Dermis blood vessel endothelial cell (primary cell): ENCODE measurements around the gene PCK1. TPM values are rescaled to one million over a fixed set of nuclear protein-coding genes. Genes with fewer than 3 reads are reported as not detected.
A peak's percentile ranks its signal among the peaks of the same experiment; 100 is the strongest.

Source experiments
- DNase-seq: peaks from one replicate; pipeline ENCODE4 v3.0.0; 2010
- total RNA-seq: library from RNA; depleted of rRNA; stranded (reverse); fragments of >200 nt; gene quantifications from 2 replicates; pipeline ENCODE4 v1.2.3, GENCODE V29; 2014

The PCK1 gene
- total RNA-seq, 1 donor from 2014 or later: not detected

DNA sequence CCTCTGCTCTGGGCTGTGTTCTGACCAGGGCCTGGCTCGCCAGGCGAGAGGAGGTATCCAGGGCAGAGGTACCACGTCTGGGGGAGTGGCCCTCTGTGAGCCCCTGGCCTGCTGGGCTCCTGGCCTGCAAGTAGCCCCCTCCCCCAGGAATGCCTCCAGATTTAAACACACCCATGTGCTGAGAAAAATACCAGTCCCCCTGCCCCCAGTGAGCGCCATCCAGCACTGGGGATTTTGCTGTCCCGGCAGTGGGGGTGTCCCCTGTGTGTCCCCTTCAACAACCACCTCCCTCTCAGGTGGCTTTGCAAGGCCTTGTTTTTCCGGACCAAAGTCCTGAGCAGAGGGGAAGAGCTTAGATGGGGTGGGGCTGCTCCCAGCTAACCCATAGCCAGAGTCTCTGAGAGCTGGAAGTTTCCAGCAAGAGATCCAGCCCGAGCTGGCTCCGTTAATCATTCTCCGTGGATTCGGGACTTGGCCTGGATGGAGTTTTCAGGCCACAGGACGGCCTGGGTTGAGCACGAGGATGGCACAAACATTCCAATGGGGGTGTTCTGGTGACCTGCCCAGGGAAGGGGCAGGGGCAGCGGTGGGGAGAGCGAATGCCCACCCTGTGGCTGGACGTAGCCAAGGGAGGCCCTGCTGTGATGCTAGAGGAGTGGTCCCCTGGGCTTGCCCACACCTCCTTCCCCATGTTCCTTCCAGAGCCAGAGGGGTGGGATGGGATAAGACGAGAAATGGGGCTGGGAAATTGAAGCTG lies 29.0 kb downstream of the PCK1 start:
- no peak for DNase-seq

DNA sequence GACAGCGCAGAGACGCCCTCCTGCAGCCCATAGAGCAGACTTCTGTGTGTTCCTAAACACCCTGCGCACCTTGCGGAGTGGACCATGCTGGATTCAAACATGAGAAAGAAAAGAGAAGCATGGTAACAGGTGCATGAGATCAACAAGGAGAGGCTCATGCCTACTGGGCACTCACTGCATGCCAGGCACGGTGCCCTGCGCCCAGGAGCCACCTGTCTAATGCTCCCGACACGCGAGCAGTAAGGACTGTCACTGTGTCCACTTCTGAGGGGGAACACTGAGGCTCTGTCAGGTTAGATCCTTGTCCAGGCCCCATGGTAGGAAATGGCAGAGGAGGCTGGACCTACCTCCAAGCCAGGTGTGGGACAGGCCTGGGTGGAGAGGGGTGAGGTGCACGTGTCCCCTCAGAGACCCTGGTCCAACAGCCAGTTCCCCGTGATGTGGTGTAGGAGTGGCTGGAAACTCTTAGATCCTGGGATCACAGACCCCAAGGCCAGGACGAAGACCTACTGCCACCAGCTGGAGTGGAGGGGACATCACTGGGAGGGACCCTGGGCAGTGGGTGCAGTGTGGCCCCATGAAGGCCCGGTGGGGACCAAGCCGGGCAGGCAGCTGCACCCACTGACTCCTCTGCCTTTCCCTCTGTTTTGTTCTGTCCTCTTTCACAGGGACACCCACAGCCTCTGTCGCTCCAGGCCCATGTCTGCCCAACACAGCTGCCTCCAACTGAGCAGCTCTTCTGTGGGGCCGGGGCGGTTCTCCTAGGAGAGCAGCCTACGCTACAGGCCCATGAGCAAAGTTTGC lies 29.8 kb downstream of the PCK1 start:
- DNase-seq: no peak

GRCh38 chr20:57591289-57592229 lies 30.6 kb downstream of the PCK1 start:
- DNase-seq: no peak

DNA sequence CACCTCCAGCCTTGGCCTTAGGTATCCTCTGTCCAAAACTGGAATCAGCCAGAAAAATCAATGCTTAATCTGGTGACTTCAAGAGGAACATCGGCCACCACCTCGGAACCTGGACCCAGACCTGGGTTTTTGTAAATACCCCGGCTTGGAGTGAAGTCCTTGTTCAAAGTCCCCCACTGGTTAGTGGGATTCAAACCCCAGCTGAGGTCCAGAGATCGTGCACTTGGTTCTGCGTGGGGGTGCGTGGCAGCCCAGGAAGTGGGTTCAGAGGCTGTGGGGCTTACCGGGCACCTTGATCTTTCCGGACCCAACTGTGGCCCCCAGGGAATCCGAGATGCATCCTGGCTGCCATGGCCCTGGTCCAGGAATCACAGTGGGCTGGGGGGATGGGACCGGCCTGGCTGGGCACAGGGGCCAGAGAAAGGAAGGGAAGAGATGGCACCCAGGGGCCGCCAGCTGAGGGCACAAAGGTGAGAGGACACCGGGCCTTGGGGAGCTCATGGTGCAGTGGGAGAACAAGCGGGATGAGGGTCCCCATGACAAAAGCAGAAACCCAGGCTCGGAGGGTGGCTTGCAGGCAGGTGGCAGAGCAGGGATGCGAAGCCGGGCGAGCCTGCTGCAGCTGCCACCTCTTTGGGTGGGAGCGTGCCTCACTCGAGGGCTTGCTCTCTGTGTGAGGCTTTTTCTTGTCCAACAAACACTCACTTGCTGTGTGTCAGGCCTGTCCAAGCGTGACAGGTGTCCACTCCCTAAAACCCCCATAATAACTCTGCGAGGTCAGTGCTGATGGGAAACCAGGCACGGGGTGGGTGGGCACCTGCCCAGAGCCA lies 31.6 kb downstream of the PCK1 start:
- no peak for DNase-seq

DNA sequence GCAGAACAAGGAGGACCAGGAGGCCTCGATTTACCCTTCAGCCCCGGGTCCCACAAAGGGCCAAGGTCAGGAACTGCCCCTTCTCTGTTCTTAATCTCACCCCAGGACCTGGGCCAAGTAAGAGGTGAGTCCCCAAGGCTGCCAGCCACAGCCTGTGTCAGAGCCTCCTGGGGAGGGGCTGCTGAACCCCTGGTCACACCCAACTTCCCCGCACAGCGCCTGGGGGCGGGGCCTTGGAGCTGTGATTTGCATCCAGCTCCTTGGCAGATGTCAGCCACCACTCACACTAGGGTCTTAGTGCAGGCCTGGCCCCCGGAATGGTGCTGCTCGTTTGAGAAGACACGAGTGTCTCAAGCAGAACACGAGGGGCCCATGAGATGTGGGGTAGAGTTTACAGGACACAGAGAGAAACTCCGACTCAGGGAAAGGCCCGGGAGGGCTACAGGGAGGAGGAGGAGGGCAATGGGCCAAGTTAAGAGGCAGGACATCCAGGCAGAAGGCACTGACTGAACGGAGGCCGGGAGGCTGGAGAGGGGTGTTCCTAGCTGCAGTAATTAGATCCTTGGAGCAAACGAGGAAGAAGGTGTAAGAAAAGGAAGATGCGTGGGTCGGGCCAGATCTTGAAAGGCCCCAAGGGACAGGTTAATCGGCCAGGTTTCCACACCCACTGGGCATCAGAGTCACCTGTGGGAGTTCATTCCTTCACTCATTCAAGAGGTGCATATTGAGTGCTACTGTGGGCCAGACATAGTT lies 32.4 kb downstream of the PCK1 start:
- no peak for DNase-seq

DNA sequence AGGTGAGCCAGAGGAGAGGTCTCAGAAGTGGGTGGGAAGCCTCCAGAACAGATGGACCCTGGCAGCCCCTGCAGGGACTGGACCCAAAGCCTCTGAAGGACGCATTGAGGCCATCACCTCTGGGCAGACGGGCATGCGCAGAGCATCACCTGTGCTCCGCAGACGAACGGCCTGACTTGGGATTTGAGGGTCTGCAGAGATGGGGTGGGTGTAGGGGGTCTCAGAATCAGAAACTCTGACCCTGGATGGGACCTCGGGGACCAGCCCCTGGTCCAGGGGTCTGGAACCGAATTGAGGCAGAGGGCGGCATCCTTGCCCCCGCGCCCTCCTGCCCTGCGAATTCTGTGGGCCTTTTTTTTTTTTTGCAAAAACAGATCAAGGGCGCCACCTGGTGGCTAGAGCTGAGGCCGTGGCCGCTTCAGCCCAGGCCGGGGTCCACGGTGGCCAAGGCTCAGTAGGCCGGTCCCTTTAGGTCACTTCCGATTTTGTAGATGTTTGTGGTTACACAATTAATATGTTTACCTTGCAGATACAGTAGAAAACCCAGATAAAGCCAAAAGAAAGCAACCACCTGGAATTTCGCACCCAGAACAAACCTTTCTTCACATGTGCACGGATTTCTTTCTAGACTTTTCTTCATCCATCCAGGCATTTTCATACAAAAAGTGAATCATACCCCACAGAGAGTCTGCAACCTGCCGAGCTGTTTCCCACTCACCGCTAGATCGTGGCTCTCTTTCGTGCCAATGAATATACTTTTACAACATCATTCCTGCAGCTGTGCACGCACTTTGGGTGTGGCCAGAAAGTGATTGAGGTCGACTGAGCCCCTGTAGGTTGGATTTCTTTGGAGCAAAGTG lies 33.4 kb downstream of the PCK1 start:
- peak; percentile 66 for DNase-seq

- DNase-seq: no peak
These were observed 34.4 kb downstream of the PCK1 start for GRCh38 chr20:57595041-57596030.

DNA sequence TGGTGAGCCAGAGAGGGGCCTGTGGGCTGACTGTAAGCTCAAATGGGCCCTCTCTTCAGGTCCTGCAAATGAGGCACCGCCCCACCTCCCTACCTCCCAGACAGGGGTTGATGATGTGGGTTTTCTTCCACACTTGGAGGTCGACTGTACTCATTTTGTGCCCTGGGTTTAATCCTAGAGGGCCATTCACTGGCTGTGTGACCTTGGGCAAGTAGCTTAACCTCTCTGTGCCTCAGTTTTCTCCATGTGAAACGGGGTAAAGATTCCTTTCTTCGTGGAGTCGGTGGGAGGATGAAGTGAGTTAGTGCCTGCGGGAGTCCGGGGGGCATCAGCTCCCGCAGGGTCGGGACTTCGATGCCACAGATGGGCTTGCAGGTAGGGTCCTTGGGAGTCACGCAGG lies 35.4 kb downstream of the PCK1 start:
- DNase-seq: no peak

DNA sequence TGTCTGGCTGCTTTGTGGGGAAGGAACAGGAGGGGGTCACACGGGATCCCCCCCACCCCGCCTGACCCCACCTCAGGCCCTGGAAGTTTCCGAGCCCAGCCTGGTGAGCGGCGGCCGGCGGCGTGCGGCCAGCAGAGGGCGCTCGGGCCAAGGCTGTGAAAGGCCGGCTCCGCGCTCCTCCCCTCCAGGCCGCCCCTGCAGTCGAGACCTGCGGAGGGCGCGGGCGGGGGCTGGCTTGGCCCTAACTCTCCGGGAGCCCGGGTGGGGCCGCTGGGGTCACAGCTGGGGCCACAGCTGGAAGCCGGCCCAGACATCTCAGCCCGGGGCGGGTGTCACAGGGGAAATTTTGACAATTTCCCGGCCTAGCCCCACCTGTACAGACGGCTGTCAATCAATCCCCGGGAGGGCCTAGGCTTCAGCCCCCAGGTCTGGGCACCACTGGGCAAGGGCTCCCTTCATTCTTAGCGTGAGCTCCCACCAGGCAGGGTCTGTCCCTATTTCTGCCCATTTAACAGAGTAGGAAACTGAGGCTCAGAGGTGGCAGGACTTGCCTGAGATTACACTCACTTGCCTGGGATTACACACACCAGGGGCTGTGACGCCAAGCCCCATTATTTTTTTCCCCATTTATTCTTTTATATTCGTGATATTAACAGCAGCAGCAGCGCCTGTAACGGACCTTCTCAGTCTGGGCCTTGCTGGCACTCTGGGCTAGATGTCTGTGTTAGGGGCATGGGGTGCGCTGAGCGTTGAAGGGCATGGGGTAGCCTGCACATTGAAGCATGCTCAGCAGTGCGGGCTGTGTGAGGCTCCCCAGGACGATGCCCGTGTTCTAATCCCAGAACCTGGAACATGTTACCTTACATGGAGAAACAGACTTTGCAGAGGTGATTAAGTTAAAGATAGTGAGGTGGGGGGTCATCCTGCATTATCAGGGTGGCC lies 36.4 kb downstream of the PCK1 start:
- DNase-seq: peak; percentile 73

DNA sequence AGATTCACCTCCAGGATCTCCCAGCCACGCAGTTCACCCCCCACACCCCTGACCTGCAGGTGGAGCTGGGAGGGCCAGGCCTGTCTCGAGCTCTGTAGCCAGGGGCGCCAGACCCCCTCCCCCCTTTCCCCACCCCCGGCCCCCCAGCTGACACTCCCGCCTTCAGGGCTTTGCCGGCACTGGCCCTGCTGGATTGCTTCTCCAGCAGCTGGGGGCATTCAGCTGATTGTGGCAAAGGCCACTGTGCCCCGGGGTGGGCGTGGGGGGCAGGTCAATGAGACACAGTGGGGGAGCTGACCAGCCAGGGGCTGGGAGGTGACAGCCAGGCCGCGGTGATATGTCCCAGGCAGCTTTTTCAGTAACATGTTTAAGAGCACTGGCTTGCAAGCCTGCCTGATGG lies 37.1 kb downstream of the PCK1 start:
- DNase-seq: no peak

- no peak for DNase-seq
These were observed 37.6 kb downstream of the PCK1 start for GRCh38 chr20:57598491-57598890.

DNA sequence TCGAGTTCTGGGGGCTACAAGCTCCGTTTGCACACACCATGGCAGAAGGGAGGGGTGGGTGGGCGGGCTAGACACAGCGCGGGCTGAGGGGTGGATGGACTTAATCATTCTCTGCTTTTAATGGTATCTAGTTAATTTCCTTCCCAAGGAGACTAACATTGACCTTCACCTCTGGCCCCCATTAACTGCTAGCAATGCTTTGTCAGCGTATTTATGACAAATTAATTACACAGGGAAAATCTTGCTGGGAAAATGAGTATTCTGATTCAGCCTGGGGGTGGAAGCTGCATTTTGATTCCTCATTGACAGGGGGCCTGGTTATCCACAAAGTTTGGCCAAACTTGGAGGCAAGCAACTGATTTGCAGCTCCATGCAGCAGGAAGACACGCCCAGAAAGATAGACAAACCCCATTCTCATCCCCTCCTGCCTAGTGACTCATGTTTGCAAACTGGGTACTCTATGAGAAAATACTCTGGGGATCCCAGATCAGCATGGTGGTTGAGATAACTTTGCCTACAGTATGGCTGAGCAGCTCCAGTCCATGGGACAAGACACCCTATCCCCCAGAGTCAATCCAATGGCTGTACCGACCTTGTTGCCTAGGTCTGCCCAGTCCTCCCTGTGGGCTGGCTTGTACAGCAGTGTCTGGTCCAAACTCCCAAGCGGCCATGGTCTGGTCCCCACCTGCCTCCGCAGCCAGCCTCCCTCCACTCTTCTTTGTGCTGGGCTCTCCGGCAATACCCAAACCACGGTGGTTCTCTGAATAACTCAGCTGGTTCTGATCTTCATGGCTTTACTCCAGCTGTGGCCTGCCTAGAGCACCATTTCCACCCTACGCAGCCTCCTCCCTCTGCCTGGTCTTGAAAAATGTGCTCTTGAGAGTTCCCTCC lies 39.7 kb downstream of the PCK1 start:
- no peak for DNase-seq

GRCh38 chr20:57601211-57601570 lies 40.3 kb downstream of the PCK1 start:
- no peak for DNase-seq

DNA sequence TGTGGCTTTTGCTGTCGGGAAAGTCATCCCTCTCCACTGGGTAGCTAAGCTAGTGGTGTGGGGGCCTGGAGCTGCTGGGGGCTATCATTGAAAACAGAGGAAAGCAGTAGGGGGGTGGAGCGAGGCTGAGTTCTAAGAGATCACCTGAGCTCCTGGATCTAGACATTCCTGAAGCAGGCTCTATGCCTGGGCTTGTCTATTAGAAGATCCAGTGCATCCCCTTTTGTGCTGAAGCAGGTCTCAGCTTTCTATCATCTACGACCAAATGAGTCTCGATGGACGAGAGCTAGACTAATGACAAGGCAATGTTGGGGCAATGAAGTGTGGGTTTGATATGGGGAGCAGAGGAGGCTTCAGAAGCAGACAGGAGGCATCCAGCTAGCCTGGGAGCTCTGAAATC lies 40.8 kb downstream of the PCK1 start:
- no peak for DNase-seq

DNA sequence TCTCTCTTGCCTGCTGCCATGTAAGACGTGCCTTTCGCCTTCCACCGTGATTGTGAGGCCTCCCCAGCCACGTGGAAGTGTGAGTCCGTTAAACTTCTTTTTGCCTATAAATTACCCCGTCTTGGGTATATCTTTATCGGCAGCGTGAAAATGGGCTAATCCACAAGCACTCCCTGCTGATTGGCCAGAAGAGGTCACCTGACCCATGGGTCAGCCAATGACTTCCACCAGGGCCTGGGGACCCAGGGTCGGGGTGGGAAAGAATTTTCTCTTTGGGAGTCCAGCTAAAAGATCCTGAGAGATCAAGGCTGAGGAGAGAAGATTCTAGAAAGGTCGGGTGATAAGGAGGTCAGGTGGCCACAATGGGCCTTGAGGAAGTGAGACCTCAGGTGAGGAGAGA lies 42.2 kb downstream of the PCK1 start:
- no peak for DNase-seq

DNA sequence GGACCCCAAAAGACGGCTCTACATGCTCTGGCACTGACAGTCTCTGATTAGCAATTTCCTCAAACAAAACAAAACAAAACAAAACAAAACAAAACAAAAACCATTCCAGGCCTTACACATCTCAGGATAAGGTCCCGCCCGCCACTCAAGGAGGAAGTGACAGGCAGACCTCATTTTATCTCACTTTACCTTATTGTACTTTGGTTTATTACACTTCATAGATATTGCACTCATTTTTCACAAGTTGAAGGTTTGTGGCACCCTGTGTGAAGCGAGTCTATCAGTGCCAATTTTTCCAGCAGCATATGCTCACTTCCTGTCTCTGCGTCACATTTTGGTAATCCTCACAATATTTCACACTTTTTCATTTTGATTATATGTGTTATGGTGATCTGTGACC lies 44.1 kb downstream of the PCK1 start:
- no peak for DNase-seq

DNA sequence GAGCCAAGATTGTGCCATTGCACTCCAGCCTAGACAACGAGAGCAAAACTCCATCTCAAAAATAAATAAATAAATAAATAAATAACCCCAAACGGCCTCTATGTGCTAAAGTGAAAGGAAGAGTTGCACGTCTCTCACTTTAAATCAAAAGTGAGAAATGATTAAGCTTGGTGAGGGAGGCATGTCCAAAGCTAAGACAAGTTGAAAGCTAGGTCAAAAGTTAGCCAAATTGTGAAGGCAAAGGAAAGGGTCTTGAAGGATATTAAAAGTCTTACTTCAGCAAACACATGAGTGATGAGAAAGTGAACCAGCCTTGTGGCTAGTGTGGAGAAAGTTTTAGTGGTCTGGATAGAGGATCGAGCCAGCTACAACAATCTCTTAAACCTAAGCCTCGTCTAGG lies 45.0 kb downstream of the PCK1 start:
- no peak for DNase-seq
